Measurements from ENCODE around the gene CCNK. TPM values are rescaled to one million over a fixed set of nuclear protein-coding genes. Genes with fewer than 3 reads are reported as not detected.

CCNK gene
- total RNA-seq, 4 donors from 2014 or later: 25.7 to 61.9 (median 37.0) TPM

- DNase-seq: no peak
- Histone ChIP-seq H3K4me1 (no peaks in the 10 kb centered on the region), H3K27ac (no peak overlapping the region), H3K27me3 (no peaks in the 10 kb centered on the region), H3K36me3 (peaks cover 0 to 52% (median 0%) of the 10 kb centered on the region in 3 donors), H3K4me3 (no peak overlapping the region), H3K9me3 (no peaks in the 10 kb centered on the region)
- TF ChIP-seq POLR2A (IDR thresholded peaks at IDR 0.05): no peak
- no peak for TF ChIP-seq CTCF (IDR thresholded peaks at IDR 0.05)
Observed at GRCh38 chr14:99437706-99438105, 43.5 kb upstream of the CCNK start.

- Histone ChIP-seq H3K4me1 (no peaks in the 10 kb centered on the region), H3K36me3 (peaks cover 0 to 58% (median 0%) of the 10 kb centered on the region in 3 donors), H3K4me3 (no peak overlapping the region), H3K27ac (no peak overlapping the region), H3K27me3 (no peaks in the 10 kb centered on the region), H3K9me3 (no peaks in the 10 kb centered on the region)
- TF ChIP-seq CTCF (IDR thresholded peaks at IDR 0.05) (no peak), POLR2A (IDR thresholded peaks at IDR 0.05) (no peak)
- no peak for DNase-seq
Observed at GRCh38 chr14:99440278-99440677, 40.9 kb upstream of the CCNK start.

GRCh38 chr14:99441157-99441870 is 39.9 kb upstream of the CCNK start:
- DNase-seq: no peak

GRCh38 chr14:99441918-99442317 is 39.3 kb upstream of the CCNK start:
- H3K36me3 ChIP-seq: peaks cover 0 to 55% (median 0%) of the 10 kb centered on the region in 3 donors
- no peaks in the 10 kb centered on the region for H3K4me1 ChIP-seq
- no peak for DNase-seq

More at GRCh38 chr14:99441157-99441870, 39.9 kb upstream of the CCNK start:
- peaks cover 0 to 54% (median 0%) of the 10 kb centered on the region in 3 donors for H3K36me3 ChIP-seq
- no peaks in the 10 kb centered on the region for H3K4me1 ChIP-seq
- TF ChIP-seq CTCF (IDR thresholded peaks at IDR 0.05) (no peak), POLR2A (IDR thresholded peaks at IDR 0.05) (no peak)
- no peaks in the 10 kb centered on the region for H3K27me3 ChIP-seq
- no peak overlapping the region for H3K4me3 ChIP-seq
- no peaks in the 10 kb centered on the region for H3K9me3 ChIP-seq
- H3K27ac ChIP-seq: no peak overlapping the region

GRCh38 chr14:99445931-99446330 is 35.3 kb upstream of the CCNK start:
- Histone ChIP-seq H3K9me3 (no peaks in the 10 kb centered on the region), H3K27me3 (no peaks in the 10 kb centered on the region), H3K27ac (no peak overlapping the region), H3K36me3 (peaks cover 0 to 75% (median 0%) of the 10 kb centered on the region in 3 donors), H3K4me1 (no peaks in the 10 kb centered on the region), H3K4me3 (no peak overlapping the region)
- DNase-seq: no peak
- no peak for TF ChIP-seq POLR2A (IDR thresholded peaks at IDR 0.05)
- no peak for TF ChIP-seq CTCF (IDR thresholded peaks at IDR 0.05)

More at GRCh38 chr14:99441918-99442317, 39.3 kb upstream of the CCNK start:
- TF ChIP-seq CTCF (IDR thresholded peaks at IDR 0.05) (no peak), POLR2A (IDR thresholded peaks at IDR 0.05) (no peak)
- Histone ChIP-seq H3K27ac (no peak overlapping the region), H3K4me3 (no peak overlapping the region), H3K27me3 (no peaks in the 10 kb centered on the region), H3K9me3 (no peaks in the 10 kb centered on the region)

Data from Peyer's patch (tissue), 4 donors.